HEK293 (cell line): ENCODE results near the gene KBTBD2.

Source experiments
- OSR2 ChIP-seq: fragments of 450-650 bp; formaldehyde crosslinking; IDR thresholded peaks from 2 replicates; pipeline ENCODE4 v1.5.1; 2016; ENCODE audit warnings: missing biosample characterization, missing genetic modification characterization
- SALL2 ChIP-seq: fragments of 450-650 bp; formaldehyde crosslinking; IDR thresholded peaks from 2 replicates; pipeline ENCODE4 v1.5.0; 2017; ENCODE audit warnings: missing biosample characterization, mild to moderate bottlenecking, missing genetic modification characterization, borderline replicate concordance
- SP3 ChIP-seq: fragments of 450-650 bp; formaldehyde crosslinking; IDR thresholded peaks from 2 replicates; pipeline ENCODE4 v1.5.1; 2016; ENCODE audit warnings: missing biosample characterization, missing genetic modification characterization
- ZNF19 ChIP-seq: fragments of 450-650 bp; formaldehyde crosslinking; IDR thresholded peaks from 2 replicates; pipeline ENCODE4; 2016; ENCODE audit warnings: missing biosample characterization, missing genetic modification characterization, low read depth
- ZNF211 ChIP-seq: fragments of 450-650 bp; formaldehyde crosslinking; IDR thresholded peaks from 2 replicates; pipeline ENCODE4 v1.5.1; 2016; ENCODE audit warnings: low read depth, missing biosample characterization, missing genetic modification characterization
- ZNF223 ChIP-seq: fragments of 450-650 bp; formaldehyde crosslinking; IDR thresholded peaks from 2 replicates; pipeline ENCODE4 v1.5.1; 2016; ENCODE audit warnings: missing biosample characterization, missing genetic modification characterization
- ZNF24 ChIP-seq: fragments of 450-650 bp; formaldehyde crosslinking; IDR thresholded peaks from 2 replicates; pipeline ENCODE4 v1.5.1; 2016; ENCODE audit warnings: missing biosample characterization, missing genetic modification characterization
- ZNF335 ChIP-seq: fragments of 450-650 bp; formaldehyde crosslinking; conservative IDR thresholded peaks from 2 replicates; pipeline ENCODE4 v1.5.1; 2016; ENCODE audit warnings: missing biosample characterization, missing genetic modification characterization
- ZNF354C ChIP-seq: fragments of 450-650 bp; formaldehyde crosslinking; IDR thresholded peaks from 2 replicates; pipeline ENCODE4 v1.5.1; 2016; ENCODE audit warnings: missing biosample characterization, missing genetic modification characterization, low read depth, borderline replicate concordance
- ZNF529 ChIP-seq: fragments of 450-650 bp; formaldehyde crosslinking; IDR thresholded peaks from 2 replicates; pipeline ENCODE4 v1.5.1; 2017; ENCODE audit warnings: missing genetic modification characterization, missing biosample characterization; ENCODE audit not compliant: insufficient replicate concordance
- ZNF561 ChIP-seq: fragments of 450-650 bp; IDR thresholded peaks from 2 replicates; pipeline ENCODE4 v1.5.1; 2018; ENCODE audit warnings: missing biosample characterization, missing genetic modification characterization, borderline replicate concordance
- ZNF629 ChIP-seq: fragments of 450-650 bp; formaldehyde crosslinking; IDR thresholded peaks from 2 replicates; pipeline ENCODE4 v1.5.1; 2017; ENCODE audit warnings: missing biosample characterization, missing genetic modification characterization
- TF ChIP-seq, protein P1 (sequence below): fragments of 450-650 bp; formaldehyde crosslinking; IDR thresholded peaks from 2 replicates; pipeline ENCODE4 v1.5.1; 2016; ENCODE audit warnings: missing biosample characterization, missing genetic modification characterization, borderline replicate concordance
- TF ChIP-seq, protein P2 (sequence below): fragments of 450-650 bp; formaldehyde crosslinking; IDR thresholded peaks from 2 replicates; pipeline ENCODE4 v1.5.1; 2016; ENCODE audit warnings: missing biosample characterization, missing genetic modification characterization
- TF ChIP-seq, protein P3 (sequence below): fragments of 450-650 bp; formaldehyde crosslinking; conservative IDR thresholded peaks from 2 replicates; pipeline ENCODE4 v1.5.1; 2016; ENCODE audit warnings: low read depth, missing biosample characterization, missing genetic modification characterization
- TF ChIP-seq, protein P4 (sequence below): fragments of 450-650 bp; formaldehyde crosslinking; IDR thresholded peaks from 2 replicates; pipeline ENCODE4 v1.5.1; 2016; ENCODE audit warnings: missing biosample characterization, missing genetic modification characterization
- TF ChIP-seq, protein P5 (sequence below): IDR thresholded peaks from 2 replicates; pipeline ENCODE4 v1.6.1; 2011; ENCODE audit warnings: mild to moderate bottlenecking, low read depth, low read length, borderline replicate concordance
- TF ChIP-seq, protein P6 (sequence below): fragments of 450-650 bp; formaldehyde crosslinking; conservative IDR thresholded peaks from 2 replicates; pipeline ENCODE4 v1.5.1; 2016; ENCODE audit warnings: low read depth, missing biosample characterization, missing genetic modification characterization

Gene KBTBD2

DNA sequence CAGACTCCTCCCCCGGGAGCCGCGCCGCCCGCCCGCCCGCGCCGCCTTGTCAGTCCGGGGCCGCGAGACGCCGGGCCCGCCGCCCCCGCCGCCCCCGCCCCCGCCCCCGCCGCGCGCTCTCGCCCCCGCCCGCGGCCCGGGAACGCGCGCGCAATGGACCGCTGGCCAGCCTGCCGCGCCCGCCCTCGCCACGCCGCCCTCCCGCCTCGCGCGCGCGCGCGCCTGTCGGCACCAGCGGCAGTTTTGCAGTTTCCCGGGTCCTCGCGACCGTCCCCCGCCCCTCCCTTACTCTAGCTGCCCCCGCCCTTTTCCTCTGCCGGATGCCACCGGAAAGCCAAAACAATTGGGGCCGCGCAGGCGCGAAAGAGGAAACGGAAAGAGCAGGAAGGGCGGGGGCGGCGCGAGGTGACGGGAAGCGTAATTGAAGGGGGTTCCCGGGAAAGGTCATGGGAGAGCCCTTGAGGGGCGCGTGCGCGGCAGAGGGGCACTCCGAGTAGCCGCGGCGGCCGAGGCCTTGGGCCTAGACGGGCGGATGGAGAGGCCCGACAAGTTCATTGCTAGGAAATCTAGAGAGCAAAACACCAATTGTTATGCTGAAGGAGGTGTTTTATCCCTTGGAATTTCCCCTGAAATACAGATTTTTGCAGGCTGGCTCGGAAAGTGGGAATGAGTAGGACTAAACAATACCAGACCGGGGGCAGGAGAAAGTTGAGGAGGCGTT, 400 bp upstream of the KBTBD2 start (continued):
- TF ChIP-seq, protein P1, sequence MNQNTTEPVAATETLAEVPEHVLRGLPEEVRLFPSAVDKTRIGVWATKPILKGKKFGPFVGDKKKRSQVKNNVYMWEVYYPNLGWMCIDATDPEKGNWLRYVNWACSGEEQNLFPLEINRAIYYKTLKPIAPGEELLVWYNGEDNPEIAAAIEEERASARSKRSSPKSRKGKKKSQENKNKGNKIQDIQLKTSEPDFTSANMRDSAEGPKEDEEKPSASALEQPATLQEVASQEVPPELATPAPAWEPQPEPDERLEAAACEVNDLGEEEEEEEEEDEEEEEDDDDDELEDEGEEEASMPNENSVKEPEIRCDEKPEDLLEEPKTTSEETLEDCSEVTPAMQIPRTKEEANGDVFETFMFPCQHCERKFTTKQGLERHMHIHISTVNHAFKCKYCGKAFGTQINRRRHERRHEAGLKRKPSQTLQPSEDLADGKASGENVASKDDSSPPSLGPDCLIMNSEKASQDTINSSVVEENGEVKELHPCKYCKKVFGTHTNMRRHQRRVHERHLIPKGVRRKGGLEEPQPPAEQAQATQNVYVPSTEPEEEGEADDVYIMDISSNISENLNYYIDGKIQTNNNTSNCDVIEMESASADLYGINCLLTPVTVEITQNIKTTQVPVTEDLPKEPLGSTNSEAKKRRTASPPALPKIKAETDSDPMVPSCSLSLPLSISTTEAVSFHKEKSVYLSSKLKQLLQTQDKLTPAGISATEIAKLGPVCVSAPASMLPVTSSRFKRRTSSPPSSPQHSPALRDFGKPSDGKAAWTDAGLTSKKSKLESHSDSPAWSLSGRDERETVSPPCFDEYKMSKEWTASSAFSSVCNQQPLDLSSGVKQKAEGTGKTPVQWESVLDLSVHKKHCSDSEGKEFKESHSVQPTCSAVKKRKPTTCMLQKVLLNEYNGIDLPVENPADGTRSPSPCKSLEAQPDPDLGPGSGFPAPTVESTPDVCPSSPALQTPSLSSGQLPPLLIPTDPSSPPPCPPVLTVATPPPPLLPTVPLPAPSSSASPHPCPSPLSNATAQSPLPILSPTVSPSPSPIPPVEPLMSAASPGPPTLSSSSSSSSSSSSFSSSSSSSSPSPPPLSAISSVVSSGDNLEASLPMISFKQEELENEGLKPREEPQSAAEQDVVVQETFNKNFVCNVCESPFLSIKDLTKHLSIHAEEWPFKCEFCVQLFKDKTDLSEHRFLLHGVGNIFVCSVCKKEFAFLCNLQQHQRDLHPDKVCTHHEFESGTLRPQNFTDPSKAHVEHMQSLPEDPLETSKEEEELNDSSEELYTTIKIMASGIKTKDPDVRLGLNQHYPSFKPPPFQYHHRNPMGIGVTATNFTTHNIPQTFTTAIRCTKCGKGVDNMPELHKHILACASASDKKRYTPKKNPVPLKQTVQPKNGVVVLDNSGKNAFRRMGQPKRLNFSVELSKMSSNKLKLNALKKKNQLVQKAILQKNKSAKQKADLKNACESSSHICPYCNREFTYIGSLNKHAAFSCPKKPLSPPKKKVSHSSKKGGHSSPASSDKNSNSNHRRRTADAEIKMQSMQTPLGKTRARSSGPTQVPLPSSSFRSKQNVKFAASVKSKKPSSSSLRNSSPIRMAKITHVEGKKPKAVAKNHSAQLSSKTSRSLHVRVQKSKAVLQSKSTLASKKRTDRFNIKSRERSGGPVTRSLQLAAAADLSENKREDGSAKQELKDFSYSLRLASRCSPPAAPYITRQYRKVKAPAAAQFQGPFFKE (tag by site-specific recombination), result no peak
- TF ChIP-seq SP3 (tag by site-specific recombination) (peak; percentile 57), ZNF223 (tag by site-specific recombination) (no peak), ZNF354C (tag by site-specific recombination) (no peak), ZNF529 (tag by site-specific recombination) (no peak), OSR2 (tag by site-specific recombination) (no peak), ZNF24 (tag by site-specific recombination) (no peak), ZNF211 (tag by site-specific recombination) (no peak), ZNF335 (peak; percentile 55), ZNF19 (no peak), ZNF629 (tag by site-specific recombination) (peak; percentile 50), SALL2 (tag by site-specific recombination) (no peak), ZNF561 (tag by site-specific recombination) (0 out of 2 replicates have a peak, but pooled peaks have one; percentile 30)
- TF ChIP-seq, protein P2, sequence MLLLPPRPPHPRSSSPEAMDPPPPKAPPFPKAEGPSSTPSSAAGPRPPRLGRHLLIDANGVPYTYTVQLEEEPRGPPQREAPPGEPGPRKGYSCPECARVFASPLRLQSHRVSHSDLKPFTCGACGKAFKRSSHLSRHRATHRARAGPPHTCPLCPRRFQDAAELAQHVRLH, result peak; percentile 24; the same call in 1 of the 2 replicates
- TF ChIP-seq, protein P3, sequence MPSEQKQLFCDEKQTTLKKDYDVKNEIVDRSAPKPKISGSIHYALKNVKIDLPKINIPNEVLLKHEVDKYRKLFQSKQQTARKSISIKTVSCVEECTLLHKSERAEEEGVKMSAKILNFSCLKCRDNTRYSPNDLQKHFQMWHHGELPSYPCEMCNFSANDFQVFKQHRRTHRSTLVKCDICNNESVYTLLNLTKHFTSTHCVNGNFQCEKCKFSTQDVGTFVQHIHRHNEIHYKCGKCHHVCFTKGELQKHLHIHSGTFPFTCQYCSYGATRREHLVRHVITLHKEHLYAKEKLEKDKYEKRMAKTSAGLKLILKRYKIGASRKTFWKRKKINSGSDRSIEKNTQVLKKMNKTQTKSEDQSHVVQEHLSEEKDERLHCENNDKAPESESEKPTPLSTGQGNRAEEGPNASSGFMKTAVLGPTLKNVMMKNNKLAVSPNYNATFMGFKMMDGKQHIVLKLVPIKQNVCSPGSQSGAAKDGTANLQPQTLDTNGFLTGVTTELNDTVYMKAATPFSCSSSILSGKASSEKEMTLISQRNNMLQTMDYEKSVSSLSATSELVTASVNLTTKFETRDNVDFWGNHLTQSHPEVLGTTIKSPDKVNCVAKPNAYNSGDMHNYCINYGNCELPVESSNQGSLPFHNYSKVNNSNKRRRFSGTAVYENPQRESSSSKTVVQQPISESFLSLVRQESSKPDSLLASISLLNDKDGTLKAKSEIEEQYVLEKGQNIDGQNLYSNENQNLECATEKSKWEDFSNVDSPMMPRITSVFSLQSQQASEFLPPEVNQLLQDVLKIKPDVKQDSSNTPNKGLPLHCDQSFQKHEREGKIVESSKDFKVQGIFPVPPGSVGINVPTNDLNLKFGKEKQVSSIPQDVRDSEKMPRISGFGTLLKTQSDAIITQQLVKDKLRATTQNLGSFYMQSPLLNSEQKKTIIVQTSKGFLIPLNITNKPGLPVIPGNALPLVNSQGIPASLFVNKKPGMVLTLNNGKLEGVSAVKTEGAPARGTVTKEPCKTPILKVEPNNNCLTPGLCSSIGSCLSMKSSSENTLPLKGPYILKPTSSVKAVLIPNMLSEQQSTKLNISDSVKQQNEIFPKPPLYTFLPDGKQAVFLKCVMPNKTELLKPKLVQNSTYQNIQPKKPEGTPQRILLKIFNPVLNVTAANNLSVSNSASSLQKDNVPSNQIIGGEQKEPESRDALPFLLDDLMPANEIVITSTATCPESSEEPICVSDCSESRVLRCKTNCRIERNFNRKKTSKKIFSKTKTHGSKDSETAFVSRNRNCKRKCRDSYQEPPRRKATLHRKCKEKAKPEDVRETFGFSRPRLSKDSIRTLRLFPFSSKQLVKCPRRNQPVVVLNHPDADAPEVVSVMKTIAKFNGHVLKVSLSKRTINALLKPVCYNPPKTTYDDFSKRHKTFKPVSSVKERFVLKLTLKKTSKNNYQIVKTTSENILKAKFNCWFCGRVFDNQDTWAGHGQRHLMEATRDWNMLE (tag by site-specific recombination), result 0 out of 2 replicates have a peak, but pooled peaks have one; percentile 41
- TF ChIP-seq, protein P4, sequence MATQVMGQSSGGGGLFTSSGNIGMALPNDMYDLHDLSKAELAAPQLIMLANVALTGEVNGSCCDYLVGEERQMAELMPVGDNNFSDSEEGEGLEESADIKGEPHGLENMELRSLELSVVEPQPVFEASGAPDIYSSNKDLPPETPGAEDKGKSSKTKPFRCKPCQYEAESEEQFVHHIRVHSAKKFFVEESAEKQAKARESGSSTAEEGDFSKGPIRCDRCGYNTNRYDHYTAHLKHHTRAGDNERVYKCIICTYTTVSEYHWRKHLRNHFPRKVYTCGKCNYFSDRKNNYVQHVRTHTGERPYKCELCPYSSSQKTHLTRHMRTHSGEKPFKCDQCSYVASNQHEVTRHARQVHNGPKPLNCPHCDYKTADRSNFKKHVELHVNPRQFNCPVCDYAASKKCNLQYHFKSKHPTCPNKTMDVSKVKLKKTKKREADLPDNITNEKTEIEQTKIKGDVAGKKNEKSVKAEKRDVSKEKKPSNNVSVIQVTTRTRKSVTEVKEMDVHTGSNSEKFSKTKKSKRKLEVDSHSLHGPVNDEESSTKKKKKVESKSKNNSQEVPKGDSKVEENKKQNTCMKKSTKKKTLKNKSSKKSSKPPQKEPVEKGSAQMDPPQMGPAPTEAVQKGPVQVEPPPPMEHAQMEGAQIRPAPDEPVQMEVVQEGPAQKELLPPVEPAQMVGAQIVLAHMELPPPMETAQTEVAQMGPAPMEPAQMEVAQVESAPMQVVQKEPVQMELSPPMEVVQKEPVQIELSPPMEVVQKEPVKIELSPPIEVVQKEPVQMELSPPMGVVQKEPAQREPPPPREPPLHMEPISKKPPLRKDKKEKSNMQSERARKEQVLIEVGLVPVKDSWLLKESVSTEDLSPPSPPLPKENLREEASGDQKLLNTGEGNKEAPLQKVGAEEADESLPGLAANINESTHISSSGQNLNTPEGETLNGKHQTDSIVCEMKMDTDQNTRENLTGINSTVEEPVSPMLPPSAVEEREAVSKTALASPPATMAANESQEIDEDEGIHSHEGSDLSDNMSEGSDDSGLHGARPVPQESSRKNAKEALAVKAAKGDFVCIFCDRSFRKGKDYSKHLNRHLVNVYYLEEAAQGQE (tag by site-specific recombination), result peak; percentile 44; the same call in 1 of the 2 replicates
- TF ChIP-seq, protein P5, sequence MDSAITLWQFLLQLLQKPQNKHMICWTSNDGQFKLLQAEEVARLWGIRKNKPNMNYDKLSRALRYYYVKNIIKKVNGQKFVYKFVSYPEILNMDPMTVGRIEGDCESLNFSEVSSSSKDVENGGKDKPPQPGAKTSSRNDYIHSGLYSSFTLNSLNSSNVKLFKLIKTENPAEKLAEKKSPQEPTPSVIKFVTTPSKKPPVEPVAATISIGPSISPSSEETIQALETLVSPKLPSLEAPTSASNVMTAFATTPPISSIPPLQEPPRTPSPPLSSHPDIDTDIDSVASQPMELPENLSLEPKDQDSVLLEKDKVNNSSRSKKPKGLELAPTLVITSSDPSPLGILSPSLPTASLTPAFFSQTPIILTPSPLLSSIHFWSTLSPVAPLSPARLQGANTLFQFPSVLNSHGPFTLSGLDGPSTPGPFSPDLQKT, result no peak
- TF ChIP-seq, protein P6, sequence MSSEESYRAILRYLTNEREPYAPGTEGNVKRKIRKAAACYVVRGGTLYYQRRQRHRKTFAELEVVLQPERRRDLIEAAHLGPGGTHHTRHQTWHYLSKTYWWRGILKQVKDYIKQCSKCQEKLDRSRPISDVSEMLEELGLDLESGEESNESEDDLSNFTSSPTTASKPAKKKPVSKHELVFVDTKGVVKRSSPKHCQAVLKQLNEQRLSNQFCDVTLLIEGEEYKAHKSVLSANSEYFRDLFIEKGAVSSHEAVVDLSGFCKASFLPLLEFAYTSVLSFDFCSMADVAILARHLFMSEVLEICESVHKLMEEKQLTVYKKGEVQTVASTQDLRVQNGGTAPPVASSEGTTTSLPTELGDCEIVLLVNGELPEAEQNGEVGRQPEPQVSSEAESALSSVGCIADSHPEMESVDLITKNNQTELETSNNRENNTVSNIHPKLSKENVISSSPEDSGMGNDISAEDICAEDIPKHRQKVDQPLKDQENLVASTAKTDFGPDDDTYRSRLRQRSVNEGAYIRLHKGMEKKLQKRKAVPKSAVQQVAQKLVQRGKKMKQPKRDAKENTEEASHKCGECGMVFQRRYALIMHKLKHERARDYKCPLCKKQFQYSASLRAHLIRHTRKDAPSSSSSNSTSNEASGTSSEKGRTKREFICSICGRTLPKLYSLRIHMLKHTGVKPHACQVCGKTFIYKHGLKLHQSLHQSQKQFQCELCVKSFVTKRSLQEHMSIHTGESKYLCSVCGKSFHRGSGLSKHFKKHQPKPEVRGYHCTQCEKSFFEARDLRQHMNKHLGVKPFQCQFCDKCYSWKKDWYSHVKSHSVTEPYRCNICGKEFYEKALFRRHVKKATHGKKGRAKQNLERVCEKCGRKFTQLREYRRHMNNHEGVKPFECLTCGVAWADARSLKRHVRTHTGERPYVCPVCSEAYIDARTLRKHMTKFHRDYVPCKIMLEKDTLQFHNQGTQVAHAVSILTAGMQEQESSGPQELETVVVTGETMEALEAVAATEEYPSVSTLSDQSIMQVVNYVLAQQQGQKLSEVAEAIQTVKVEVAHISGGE (tag by site-specific recombination), result peak; percentile 46
